Measurements from ENCODE around the gene KIF26B. TPM values are rescaled to one million over a fixed set of nuclear protein-coding genes. Genes with fewer than 3 reads are reported as not detected.

The KIF26B gene
- total RNA-seq, 1 donor from 2014 or later = 69.7 TPM

DNA sequence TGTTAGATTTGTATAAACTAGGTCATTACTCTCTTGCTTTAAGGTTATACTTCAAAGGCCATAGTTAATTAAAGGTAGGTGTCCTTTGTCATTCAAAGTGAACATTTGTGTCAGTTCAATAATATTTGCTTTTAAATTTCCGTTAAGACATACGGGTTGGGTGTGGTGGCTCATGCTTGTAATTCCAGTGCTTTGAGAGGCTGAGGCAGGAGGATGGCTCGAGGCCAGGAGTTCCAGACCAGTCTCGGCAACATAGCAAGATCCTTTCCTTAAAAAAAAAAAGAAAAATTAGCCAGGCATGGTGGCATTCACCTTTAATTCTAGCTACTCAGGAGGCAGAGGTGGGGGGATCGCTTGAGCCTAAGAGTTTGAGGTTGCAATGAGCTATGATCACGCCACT is 80.4 kb downstream of the KIF26B start:
- no peak overlapping the region for H3K4me3 Mint-ChIP-seq
- no peaks in the 10 kb centered on the region for H3K27me3 Mint-ChIP-seq (ENCODE audit: low read depth)

DNA sequence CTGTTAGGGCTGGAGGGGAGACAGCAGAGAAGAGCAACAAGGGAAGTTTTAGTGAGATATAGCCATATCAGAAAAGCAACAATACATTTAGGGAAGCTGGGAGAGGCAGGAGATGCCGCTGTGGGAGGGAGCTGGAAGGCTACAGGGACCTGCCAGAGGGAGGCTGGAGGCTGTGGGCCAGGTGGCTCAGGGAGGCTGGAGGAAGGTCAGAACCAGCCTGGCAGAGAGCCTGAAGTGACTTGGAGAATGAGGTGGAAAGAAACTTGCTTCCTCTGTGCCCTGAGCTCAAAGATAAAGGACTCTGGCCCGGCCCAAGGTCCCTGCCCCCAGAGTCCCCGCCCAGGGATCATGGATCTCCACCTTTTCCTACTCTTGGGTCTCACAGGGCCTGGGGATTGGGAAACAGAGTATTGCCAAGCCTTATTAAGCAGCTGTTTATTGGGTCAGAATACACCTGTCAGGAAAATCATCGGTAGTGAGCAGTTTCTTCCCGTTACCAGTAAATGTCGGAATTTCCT is 85.9 kb downstream of the KIF26B start:
- H3K4me3 Mint-ChIP-seq = no peak overlapping the region

More for the DNA sequence above, 80.4 kb downstream of the KIF26B start:
- H3K36me3 Mint-ChIP-seq = peaks cover 3% of the 10 kb centered on the region
- no peaks in the 10 kb centered on the region for H3K4me1 Mint-ChIP-seq
- DNase-seq (ENCODE audit: low spot score in 2 of 2, unreplicated experiment in 2 of 2) = no peak
- TF ChIP-seq, protein P1, sequence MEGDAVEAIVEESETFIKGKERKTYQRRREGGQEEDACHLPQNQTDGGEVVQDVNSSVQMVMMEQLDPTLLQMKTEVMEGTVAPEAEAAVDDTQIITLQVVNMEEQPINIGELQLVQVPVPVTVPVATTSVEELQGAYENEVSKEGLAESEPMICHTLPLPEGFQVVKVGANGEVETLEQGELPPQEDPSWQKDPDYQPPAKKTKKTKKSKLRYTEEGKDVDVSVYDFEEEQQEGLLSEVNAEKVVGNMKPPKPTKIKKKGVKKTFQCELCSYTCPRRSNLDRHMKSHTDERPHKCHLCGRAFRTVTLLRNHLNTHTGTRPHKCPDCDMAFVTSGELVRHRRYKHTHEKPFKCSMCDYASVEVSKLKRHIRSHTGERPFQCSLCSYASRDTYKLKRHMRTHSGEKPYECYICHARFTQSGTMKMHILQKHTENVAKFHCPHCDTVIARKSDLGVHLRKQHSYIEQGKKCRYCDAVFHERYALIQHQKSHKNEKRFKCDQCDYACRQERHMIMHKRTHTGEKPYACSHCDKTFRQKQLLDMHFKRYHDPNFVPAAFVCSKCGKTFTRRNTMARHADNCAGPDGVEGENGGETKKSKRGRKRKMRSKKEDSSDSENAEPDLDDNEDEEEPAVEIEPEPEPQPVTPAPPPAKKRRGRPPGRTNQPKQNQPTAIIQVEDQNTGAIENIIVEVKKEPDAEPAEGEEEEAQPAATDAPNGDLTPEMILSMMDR (IDR thresholded peaks at IDR 0.05; ENCODE audit: unreplicated experiment) = no peak
- H3K9me3 Mint-ChIP-seq = peaks cover 3% of the 10 kb centered on the region
- H3K27ac Mint-ChIP-seq = no peak overlapping the region

DNA sequence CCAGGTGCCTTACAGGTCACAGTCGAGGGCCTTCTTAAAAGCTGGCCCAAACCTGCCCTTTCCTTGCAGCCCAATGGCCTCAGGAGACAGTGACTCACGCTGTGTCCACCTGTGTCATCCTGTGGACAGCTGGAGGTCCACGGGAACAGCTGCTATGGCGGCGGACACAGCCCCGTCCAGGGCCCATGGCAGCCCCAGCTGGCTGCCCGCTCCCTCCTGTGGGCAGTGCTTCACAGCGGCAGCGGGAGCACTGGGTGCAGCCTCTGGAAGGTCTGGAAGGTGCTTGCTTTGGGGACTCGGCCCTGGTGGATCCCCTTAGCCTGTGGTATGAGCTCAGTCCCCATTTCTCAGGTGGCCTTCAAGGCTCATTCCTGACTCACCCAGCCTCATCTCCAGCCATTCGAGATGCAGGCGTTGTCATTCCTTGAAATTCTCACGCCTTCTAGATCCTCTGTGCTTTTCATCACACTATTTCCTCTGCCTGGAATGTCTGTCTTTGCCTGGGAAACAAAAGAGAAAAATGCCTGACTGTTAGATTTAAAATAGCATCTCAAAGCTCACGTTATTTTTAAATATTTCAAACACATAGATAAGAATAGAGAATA is 86.8 kb downstream of the KIF26B start:
- Mint-ChIP-seq H3K9me3 (no peaks in the 10 kb centered on the region), H3K4me3 (no peak overlapping the region), H3K27ac (no peak overlapping the region), H3K27me3 (ENCODE audit: low read depth) (no peaks in the 10 kb centered on the region), H3K4me1 (peaks cover 5% of the 10 kb centered on the region), H3K36me3 (peaks cover 2% of the 10 kb centered on the region)
- DNase-seq (ENCODE audit: low spot score in 2 of 2, unreplicated experiment in 2 of 2) = no peak
- TF ChIP-seq, protein P1 (IDR thresholded peaks at IDR 0.05; ENCODE audit: unreplicated experiment) = no peak

More for the DNA sequence above, 85.9 kb downstream of the KIF26B start:
- Mint-ChIP-seq H3K36me3 (peaks cover 2% of the 10 kb centered on the region), H3K27me3 (ENCODE audit: low read depth) (no peaks in the 10 kb centered on the region), H3K4me1 (no peaks in the 10 kb centered on the region), H3K9me3 (no peaks in the 10 kb centered on the region), H3K27ac (no peak overlapping the region)
- TF ChIP-seq, protein P1 (IDR thresholded peaks at IDR 0.05; ENCODE audit: unreplicated experiment) = no peak
- no peak for DNase-seq (ENCODE audit: low spot score in 2 of 2, unreplicated experiment in 2 of 2)

DNA sequence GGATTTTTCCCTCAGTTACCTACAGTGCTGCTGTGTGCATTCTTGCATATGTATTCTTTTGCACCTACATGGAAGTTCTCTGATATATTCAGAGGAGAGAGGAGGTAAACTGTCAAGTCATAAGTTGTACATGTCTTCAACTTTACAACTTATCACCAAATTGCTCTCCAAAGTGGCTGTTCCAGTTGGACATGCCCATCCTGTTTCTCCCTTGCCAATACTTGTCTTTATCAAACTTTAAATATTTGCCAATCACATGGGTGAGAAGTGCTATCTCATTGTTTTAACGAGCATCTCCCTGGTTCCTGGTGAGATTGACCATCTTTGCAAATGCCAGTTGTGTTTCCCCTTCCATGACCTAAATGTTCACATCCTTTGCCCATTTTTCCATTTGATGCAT is 88.2 kb downstream of the KIF26B start:
- H3K36me3 Mint-ChIP-seq = peaks cover 2% of the 10 kb centered on the region
- H3K27me3 Mint-ChIP-seq (ENCODE audit: low read depth) = no peaks in the 10 kb centered on the region
- TF ChIP-seq, protein P1 (IDR thresholded peaks at IDR 0.05; ENCODE audit: unreplicated experiment) = no peak
- H3K9me3 Mint-ChIP-seq = no peaks in the 10 kb centered on the region
- H3K27ac Mint-ChIP-seq = no peak overlapping the region
- DNase-seq (ENCODE audit: low spot score in 2 of 2, unreplicated experiment in 2 of 2) = no peak
- H3K4me1 Mint-ChIP-seq = peaks cover 7% of the 10 kb centered on the region
- H3K4me3 Mint-ChIP-seq = no peak overlapping the region

DNA sequence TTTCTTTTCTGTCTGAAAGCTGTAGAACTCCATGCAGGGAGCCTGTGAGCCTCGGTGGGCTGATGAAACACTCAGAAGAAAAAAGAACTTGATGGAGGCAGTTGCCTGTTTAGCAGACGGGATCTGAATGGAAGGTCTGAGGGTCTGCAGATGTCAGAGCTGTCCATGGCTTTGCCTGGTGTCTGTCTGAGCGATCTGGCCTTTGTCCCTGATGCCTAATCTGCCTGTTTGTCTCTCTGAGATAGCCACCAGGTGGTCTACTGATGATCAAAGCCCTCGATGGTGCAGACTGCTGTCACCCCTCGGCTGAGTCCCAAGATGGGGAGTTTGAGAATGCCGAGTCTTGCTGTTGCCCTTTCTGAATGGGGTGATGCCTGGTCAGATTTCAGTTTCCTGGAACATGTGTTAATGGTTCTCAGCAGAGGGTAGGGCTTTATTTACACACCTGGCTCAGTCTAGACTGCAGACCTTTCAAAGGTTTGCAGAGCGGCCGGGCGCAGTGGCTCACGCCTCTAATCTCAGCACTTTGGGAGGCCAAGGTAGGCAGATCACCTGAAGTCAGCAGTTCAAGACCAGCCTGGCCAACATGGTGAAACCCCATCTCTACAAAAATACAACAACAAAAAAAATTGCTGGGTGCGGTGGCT is 90.4 kb downstream of the KIF26B start:
- Mint-ChIP-seq H3K27me3 (ENCODE audit: low read depth) (no peaks in the 10 kb centered on the region), H3K36me3 (peaks cover 1% of the 10 kb centered on the region), H3K9me3 (peaks cover under 1% of the 10 kb centered on the region), H3K4me1 (peaks cover 11% of the 10 kb centered on the region), H3K27ac (no peak overlapping the region), H3K4me3 (no peak overlapping the region)
- DNase-seq (ENCODE audit: low spot score in 2 of 2, unreplicated experiment in 2 of 2) = no peak
- TF ChIP-seq, protein P1 (IDR thresholded peaks at IDR 0.05; ENCODE audit: unreplicated experiment) = no peak

Data from mesothelial cell of epicardium (in vitro differentiated cells).